Activated CD4-positive, alpha-beta T cell treated with anti-CD3 and anti-CD28 coated beads, Interleukin-10, Interleukin-2, amounts not matched to agents 100 ng/mL and 50 ng/mL, durations not matched to agents 16 hours and 8 hours (primary cell): Measurements from ENCODE around the gene SLIT2.

ENCODE experiments used
- DNase-seq: peaks from one replicate; pipeline ENCODE4 v3.0.0-alpha.2; 2020

SLIT2 gene

DNA sequence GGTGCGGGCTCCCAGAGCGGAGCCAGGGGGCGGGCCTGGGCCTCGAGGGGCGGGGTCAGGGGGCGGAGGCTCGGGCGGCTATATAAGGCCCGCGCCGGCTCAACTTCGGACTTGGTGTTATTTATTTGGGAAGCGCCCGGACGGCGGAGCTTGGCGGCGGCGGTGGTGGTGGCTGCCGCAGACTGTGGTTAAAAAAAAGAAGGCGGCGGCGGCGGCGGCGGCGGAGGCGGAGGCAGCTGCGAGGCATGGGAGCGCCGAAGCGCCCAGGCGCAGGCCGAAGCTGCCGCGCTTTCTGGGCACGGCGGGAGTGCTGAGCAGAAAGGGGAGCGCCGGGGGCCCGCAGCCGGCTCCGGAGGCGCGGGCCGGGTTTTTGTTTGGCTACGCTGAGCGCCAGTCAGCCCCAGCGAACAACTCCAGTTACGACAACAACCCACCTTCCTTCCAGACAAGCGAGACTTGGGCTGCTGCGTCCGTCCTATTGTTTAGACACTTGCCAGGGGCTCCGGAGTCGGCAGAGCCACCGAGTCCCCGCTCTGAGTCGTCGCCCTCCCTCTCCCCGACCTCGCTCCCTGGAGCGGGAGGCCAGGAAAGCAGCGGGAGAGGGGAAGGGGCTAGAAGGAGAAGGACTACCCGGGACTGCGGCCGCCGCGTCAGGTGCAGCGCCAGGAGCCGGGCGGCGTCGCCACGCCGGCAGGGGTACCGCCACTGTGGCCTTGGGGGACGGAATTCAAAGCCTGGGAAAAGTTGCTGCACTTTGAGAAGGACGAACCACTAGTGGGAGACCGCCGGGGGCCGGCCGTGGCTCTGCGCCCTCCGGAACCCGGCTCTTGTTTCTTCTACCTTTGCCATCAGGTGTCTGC lies at the start of gene SLIT2:
Gene SLIT2, plus strand, starts transcription at position 110 of the 860 bp plus-strand sequence. CDS start 1,911 bp downstream, outside the sequence.
- DNase-seq: peak; percentile 47

- DNase-seq: no peak
Observed at GRCh38 chr4:20203508-20203907, 48.2 kb upstream of the SLIT2 start.

DNA sequence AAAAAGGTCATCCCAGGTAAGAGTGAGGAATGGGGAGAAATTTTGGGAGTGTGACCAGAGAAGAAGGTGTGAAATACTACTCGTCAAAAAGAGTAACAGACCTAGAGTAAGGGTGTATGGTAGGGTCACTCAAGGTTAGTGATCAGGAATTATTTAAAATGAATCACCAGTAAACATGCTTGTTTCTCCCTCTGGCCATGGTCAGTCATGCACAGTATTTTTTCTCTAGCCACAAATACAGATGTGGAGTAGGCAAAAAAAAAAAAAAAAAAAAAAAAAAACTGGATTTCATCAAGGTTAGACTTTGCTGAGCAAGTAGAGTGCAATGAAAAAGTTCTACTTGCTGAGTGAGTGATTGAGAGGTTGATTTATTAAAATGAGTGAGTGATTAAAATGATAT lies 34.2 kb upstream of the SLIT2 start:
- no peak for DNase-seq

GRCh38 chr4:20217951-20218350 lies 33.8 kb upstream of the SLIT2 start:
- no peak for DNase-seq

- DNase-seq: no peak
Observed at GRCh38 chr4:20219521-20219920, 32.2 kb upstream of the SLIT2 start.

DNA sequence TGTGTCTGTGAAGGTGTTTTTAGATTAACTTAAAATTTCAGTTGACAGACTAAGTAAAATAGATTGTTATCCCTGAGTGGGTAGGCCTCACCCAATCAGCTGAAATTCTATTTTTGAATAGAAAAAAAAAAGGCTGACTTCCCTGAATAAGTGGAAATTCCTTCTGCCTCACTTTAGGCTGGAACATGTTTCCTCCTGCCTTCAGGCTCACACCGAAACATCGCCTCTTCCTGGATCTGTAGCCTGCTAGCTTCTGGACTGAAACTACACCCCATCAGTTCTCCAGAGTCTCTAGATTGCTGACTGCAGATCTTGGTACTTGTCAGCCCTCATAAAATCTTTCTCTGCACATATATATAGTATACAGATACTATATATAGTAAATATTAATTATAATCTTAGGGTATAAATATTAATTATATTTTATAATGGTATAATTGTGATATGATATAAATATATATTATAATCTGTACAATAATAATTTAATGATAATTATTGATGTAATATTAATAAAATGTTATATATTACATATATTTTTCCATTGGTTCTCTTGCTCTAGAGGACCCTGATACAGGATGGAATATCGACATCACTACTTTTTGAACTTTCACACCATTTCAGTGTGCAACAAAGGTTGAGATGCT lies 13.7 kb upstream of the SLIT2 start:
- no peak for DNase-seq

GRCh38 chr4:20248155-20248558 lies 3.5 kb upstream of the SLIT2 start:
- peak; percentile 45 for DNase-seq

GRCh38 chr4:20249333-20249732 lies 2.4 kb upstream of the SLIT2 start:
- no peak for DNase-seq

DNA sequence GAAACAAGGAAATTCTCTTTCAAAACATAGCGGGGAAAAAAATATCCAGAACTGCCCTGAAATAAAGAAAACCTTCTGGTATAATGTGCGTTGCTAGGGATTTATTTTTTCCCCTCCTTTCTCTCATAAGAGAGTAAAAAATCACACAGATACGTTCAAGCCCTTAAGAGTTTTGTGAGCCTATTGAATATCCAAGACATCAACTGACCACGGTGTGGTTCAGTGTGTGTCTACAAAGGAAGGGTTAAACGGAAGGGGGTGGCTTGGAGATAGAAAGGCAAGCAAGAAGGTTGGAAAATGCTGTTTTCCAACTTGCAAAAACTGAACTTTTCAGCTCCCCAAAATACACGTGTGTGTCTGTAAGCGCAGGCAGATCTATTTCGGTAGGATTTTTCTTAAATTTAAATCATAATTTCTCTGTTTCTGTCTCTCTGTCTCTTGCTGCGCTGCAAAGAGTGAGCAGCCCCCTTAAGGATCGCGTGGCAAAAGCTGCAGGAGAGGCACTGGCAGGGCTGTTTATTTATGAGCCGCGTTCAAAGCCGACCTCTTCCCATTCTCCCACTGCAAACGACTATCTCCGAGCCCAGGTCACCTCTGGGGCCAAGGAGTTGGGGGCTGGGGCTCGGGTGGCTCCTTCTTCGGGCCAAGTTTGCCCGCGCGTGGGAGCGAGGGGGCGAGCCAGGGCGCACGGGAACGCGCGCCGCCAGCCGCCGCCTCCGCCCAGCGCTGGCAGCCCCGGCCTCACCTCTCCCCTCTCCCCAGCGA lies 492 bp upstream of the SLIT2 start:
- no peak for DNase-seq

GRCh38 chr4:20252656-20253282 lies 1.1 kb downstream of the SLIT2 start:
- no peak for DNase-seq

DNA sequence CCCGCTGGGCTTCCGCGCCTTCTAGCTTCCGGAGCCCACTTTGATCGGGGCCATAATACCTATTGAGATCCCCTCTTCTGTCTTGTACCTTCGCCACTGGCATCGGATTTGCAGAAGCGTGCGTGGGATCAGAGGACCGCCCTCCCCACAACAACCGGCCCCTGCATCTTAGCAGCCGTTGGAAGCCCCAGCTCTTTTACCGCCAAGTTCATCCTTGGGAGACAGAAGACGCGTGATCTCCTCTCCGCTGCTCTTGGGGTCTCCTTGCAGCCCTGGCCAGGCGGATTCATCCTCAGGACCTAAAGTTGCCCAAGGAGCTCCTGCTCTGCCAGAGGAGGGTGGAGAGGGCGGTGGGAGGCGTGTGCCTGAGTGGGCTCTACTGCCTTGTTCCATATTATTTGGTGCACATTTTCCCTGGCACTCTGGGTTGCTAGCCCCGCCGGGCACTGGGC lies 1.6 kb downstream of the SLIT2 start:
- no peak for DNase-seq

- DNase-seq: no peak
Observed at GRCh38 chr4:20253735-20254409, 2.2 kb downstream of the SLIT2 start.

GRCh38 chr4:20254511-20255250 lies 3.0 kb downstream of the SLIT2 start:
- DNase-seq: no peak

GRCh38 chr4:20255251-20255586 lies 3.5 kb downstream of the SLIT2 start:
- no peak for DNase-seq

GRCh38 chr4:20255823-20256222 lies 4.1 kb downstream of the SLIT2 start:
- DNase-seq: no peak

- DNase-seq: no peak
Observed at GRCh38 chr4:20256381-20256881, 4.7 kb downstream of the SLIT2 start.

DNA sequence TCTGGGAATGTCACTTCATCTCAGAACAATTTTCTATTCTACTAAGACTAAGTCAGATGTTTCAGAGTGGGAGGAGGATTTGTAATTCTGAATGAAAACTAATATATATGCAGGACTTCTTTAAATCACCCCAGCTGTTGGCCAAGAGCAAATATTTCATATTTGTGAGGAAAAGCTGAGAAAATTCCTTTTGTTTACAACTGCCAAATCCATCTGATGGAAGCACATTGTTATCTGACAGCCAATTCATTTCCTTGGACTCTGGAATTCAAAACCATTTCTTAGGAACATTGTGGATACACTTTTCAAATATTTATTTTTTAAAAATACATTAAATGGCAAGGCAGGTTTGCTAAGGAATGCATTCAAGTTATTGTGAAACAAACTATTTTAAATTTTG lies 8.0 kb downstream of the SLIT2 start:
- DNase-seq: no peak

- DNase-seq: no peak
Observed at GRCh38 chr4:20260821-20261220, 9.1 kb downstream of the SLIT2 start.

DNA sequence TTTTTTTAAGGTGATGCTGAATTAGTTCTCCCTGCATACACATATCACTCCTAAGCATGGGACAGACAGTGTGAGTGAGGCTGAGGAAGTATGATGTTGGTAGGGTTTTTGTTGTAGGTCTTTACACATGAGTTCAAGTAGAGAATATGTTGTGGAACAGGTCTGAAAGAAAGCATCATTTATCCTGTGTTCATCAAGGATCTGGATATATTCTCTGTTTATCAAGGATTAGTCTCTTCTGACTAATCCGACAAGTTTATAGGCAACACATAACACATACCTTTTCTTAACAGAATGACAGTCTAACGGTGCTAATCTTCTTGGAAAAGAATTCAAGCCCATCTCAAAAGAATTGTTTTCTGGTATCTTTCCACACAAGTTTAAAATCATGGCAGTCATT lies 10.5 kb downstream of the SLIT2 start:
- no peak for DNase-seq

DNA sequence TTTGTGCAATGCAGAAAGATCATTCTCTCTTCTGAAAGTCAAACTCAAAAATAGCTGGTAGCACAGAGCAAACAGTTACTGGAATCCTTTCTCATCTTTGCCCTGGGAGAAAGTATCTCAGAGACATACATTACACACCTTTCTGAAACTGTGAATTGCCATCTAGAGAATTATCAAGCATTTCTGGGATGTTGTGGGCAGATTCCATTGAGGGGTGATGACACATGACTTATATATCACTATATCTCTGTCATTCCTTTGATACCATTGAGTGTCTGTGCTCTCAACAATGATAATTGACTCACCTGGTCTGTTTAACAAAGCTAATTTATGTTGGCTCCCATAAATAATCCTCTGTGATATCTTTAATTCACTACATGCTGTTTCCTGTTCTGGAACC lies 13.0 kb downstream of the SLIT2 start:
- no peak for DNase-seq

DNA sequence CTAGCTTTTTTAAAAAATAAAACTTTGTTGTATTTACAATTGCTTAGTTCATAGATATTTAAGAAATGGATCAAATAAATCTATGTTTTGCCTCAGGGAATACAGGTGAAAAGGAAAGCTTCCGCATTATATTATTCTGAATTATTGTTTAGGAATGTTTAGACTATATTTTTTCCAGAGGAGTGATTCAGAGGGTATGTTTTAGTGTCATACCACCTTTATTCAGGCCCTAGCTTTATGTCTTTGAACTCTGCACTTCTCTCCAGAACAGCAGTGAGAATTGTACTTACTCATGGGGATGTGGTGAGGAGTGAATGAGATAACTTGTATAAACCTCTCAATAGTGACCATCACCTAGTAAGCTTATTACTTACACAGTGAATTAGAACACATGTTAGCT lies 14.0 kb downstream of the SLIT2 start:
- DNase-seq: no peak
